ENCODE measurements around the gene RALBP1.
"Not testable (repeated sequence)": the region's sequence is repeated elsewhere in the genome, so short reads cannot be mapped to it uniquely, and the experiment has no call there.

RALBP1 gene

GRCh38 chr18:9469685-9470084 lies 5.6 kb upstream of the RALBP1 start:
- TF ChIP-seq EZH2phosphoT487 (IDR thresholded peaks at IDR 0.05; ENCODE audit: low read length) = no peak
- no peak for TF ChIP-seq EZH2 (optimal IDR thresholded peaks at IDR 0.05; ENCODE audit: low read depth, low read length)
- no peak for TF ChIP-seq CTCF (IDR thresholded peaks at IDR 0.05; ENCODE audit: low read length)
- no peak for DNase-seq
- Histone ChIP-seq H2AFZ (ENCODE audit: low read length) (no peak overlapping the region), H3K9ac (ENCODE audit: low read length) (no peak overlapping the region), H3K9me2 (replicated peaks; ENCODE audit: insufficient read depth, low read length) (no peaks in the 10 kb centered on the region), H3F3A (ENCODE audit: insufficient read depth, low read length) (no peaks in the 10 kb centered on the region), H3K4me1 (ENCODE audit: low read length) (no peaks in the 10 kb centered on the region), H3K4me3 (ENCODE audit: low read length) (no peak overlapping the region), H3K27ac (ENCODE audit: low read length) (no peak overlapping the region), H3K27me3 (replicated peaks; ENCODE audit: insufficient read depth, low read length) (no peaks in the 10 kb centered on the region), H3K4me2 (ENCODE audit: low read depth, low read length) (no peak overlapping the region), H3K9me3 (replicated peaks; ENCODE audit: insufficient read depth, low read length) (no peaks in the 10 kb centered on the region), H3K36me3 (replicated peaks; ENCODE audit: insufficient read depth, low read length) (no peaks in the 10 kb centered on the region), H4K20me1 (ENCODE audit: insufficient read depth, low read length) (no peaks in the 10 kb centered on the region), H3K79me2 (ENCODE audit: low read length) (no peaks in the 10 kb centered on the region)

- H3F3A ChIP-seq (ENCODE audit: insufficient read depth, low read length) = 0 out of 2 replicates have a peak, but pooled peaks cover 11% of the 10 kb centered on the region
- H3K9ac ChIP-seq (ENCODE audit: low read length) = peak overlapping the region; percentile 63; the same call in 1 of the 2 replicates
- H3K4me1 ChIP-seq (ENCODE audit: low read length) = peaks cover 12% of the 10 kb centered on the region
- H3K4me2 ChIP-seq (ENCODE audit: low read depth, low read length) = peak overlapping the region; percentile 79
- no peaks in the 10 kb centered on the region for H3K27me3 ChIP-seq (replicated peaks; ENCODE audit: insufficient read depth, low read length)
- H3K9me2 ChIP-seq (replicated peaks; ENCODE audit: insufficient read depth, low read length) = no peaks in the 10 kb centered on the region
- no peaks in the 10 kb centered on the region for H3K9me3 ChIP-seq (replicated peaks; ENCODE audit: insufficient read depth, low read length)
- H3K4me3 ChIP-seq (ENCODE audit: low read length) = peak overlapping the region; percentile 83
- peak overlapping the region; percentile 98 for H2AFZ ChIP-seq (ENCODE audit: low read length)
- no peak for DNase-seq
- TF ChIP-seq EZH2 (optimal IDR thresholded peaks at IDR 0.05; ENCODE audit: low read depth, low read length) (no peak), EZH2phosphoT487 (IDR thresholded peaks at IDR 0.05; ENCODE audit: low read length) (no peak), CTCF (IDR thresholded peaks at IDR 0.05; ENCODE audit: low read length) (no peak)
- peaks cover 39% of the 10 kb centered on the region for H3K79me2 ChIP-seq (ENCODE audit: low read length)
- H3K36me3 ChIP-seq (replicated peaks; ENCODE audit: insufficient read depth, low read length) = peaks cover 2% of the 10 kb centered on the region; the same call in 1 of the 2 replicates
- H3K27ac ChIP-seq (ENCODE audit: low read length) = peak overlapping the region; percentile 29; the same call in 1 of the 2 replicates
- no peaks in the 10 kb centered on the region for H4K20me1 ChIP-seq (ENCODE audit: insufficient read depth, low read length)
Measured at GRCh38 chr18:9474108-9474982, 968 bp upstream of the RALBP1 start.

GRCh38 chr18:9475643-9476591 lies 604 bp downstream of the RALBP1 start:
- no peaks in the 10 kb centered on the region for H3K9me3 ChIP-seq (replicated peaks; ENCODE audit: insufficient read depth, low read length)
- peaks cover 12% of the 10 kb centered on the region for H3K4me1 ChIP-seq (ENCODE audit: low read length)
- H3K9ac ChIP-seq (ENCODE audit: low read length) = peak overlapping the region; percentile 75
- H3K27me3 ChIP-seq (replicated peaks; ENCODE audit: insufficient read depth, low read length) = no peaks in the 10 kb centered on the region
- TF ChIP-seq CTCF (IDR thresholded peaks at IDR 0.05; ENCODE audit: low read length) (no peak), EZH2 (optimal IDR thresholded peaks at IDR 0.05; ENCODE audit: low read depth, low read length) (no peak), EZH2phosphoT487 (IDR thresholded peaks at IDR 0.05; ENCODE audit: low read length) (no peak)
- peak; percentile 45 for DNase-seq
- H3K9me2 ChIP-seq (replicated peaks; ENCODE audit: insufficient read depth, low read length) = no peaks in the 10 kb centered on the region
- H3K4me3 ChIP-seq (ENCODE audit: low read length) = peak overlapping the region; percentile 94
- peak overlapping the region; percentile 60; the same call in 1 of the 2 replicates for H3K27ac ChIP-seq (ENCODE audit: low read length)
- 0 out of 2 replicates have a peak, but pooled peaks cover 11% of the 10 kb centered on the region for H3F3A ChIP-seq (ENCODE audit: insufficient read depth, low read length)
- H3K79me2 ChIP-seq (ENCODE audit: low read length) = peaks cover 55% of the 10 kb centered on the region
- H2AFZ ChIP-seq (ENCODE audit: low read length) = peak overlapping the region; percentile 62
- peaks cover 2% of the 10 kb centered on the region; the same call in 1 of the 2 replicates for H3K36me3 ChIP-seq (replicated peaks; ENCODE audit: insufficient read depth, low read length)
- H4K20me1 ChIP-seq (ENCODE audit: insufficient read depth, low read length) = no peaks in the 10 kb centered on the region
- H3K4me2 ChIP-seq (ENCODE audit: low read depth, low read length) = peak overlapping the region; percentile 69

GRCh38 chr18:9476949-9477348 lies 1.6 kb downstream of the RALBP1 start:
- not testable (repeated sequence) for H3K9me2 ChIP-seq (replicated peaks; ENCODE audit: insufficient read depth, low read length); H2AFZ ChIP-seq (ENCODE audit: low read length); H3K9me3 ChIP-seq (replicated peaks; ENCODE audit: insufficient read depth, low read length); H3K36me3 ChIP-seq (replicated peaks; ENCODE audit: insufficient read depth, low read length); H3K27me3 ChIP-seq (replicated peaks; ENCODE audit: insufficient read depth, low read length); DNase-seq; H3K9ac ChIP-seq (ENCODE audit: low read length); H4K20me1 ChIP-seq (ENCODE audit: insufficient read depth, low read length); H3K27ac ChIP-seq (ENCODE audit: low read length)
- peaks cover 12% of the 10 kb centered on the region for H3K4me1 ChIP-seq (ENCODE audit: low read length)
- 0 out of 2 replicates have a peak overlapping the region, but pooled peaks have one; percentile 9 for H3K4me3 ChIP-seq (ENCODE audit: low read length)
- peaks cover 65% of the 10 kb centered on the region for H3K79me2 ChIP-seq (ENCODE audit: low read length)
- H3K4me2 ChIP-seq (ENCODE audit: low read depth, low read length) = peak overlapping the region; percentile 69
- H3F3A ChIP-seq (ENCODE audit: insufficient read depth, low read length) = 0 out of 2 replicates have a peak, but pooled peaks cover 11% of the 10 kb centered on the region

All from MM.1S (cell line).